CD4-positive, alpha-beta T cell treated with Interleukin-17A for 1 hour (primary cell): ENCODE measurements around the gene CD28.
"Not testable (repeated sequence)": the region's sequence is repeated elsewhere in the genome, so short reads cannot be mapped to it uniquely, and the experiment has no call there.

Source experiments
- DNase-seq: peaks from one replicate; pipeline ENCODE4 v3.0.0-alpha.2; 2020

CD28 gene

GRCh38 chr2:203750346-203751068 is 44.1 kb downstream of the CD28 start:
- DNase-seq: no peak

GRCh38 chr2:203751685-203752271 is 45.3 kb downstream of the CD28 start:
- no peak for DNase-seq

- DNase-seq: no peak
Measured at GRCh38 chr2:203756161-203756560, 49.7 kb downstream of the CD28 start.

DNA sequence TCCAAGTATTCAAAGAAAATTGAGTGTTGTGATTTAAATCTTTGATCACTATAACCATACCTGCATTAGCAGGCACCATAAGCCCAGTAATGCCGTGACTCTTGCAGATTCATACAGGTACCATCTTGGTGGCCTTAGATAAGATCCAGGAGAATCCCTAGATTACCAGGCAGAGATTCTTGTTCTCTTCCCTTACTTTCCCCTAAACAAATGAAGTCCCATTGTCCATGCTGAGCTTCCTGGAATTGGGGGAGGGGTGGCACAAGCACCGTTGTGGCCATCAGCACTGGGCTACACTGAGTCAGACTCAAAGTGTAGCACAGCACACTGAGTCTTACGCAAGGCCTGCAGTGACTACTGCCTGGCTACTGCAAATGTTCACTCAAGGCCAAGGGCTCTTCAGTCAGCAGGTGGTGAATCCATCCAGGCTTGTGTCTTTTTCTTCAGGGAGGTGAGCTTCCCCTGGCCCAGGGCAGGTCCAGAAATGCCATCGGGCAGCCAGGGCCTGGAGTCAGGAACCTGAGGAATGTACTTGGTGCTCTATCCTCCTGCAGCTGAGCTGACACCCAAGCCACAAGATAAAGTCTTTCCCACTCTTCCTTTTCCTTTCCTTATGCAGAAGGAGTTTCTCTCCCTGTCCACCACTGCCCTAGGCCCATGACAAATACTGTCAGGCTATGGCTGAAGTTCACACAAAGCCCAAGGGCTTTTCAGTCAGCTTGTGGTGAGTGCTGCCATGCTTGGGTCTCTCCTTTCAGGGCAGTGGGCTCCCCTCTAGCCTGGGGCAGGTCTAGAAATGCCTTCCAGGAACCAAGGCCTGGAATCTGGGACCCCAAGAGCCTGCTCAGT is 52.6 kb downstream of the CD28 start:
- DNase-seq: no peak

- DNase-seq: no peak
Measured at GRCh38 chr2:203759690-203760365, 53.4 kb downstream of the CD28 start.

DNA sequence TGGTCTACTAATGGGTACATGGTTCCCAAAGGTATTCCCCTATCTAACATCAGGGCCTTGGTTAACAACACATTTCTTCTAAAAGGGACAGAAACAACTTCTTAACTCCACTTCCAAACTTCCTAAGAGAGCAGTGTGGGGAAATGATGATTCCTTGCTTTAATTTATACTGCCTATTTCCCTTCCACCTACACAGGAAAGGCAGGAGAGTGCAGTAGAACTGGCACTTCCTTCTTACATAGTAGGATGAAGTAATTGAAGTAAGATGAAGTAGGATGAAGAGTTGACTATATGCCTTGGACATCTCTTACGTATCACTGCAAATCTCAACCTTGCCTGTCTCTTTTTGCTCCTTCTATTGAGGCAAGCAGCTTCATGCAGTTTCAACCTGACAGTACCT is 54.7 kb downstream of the CD28 start:
- DNase-seq: no peak

DNA sequence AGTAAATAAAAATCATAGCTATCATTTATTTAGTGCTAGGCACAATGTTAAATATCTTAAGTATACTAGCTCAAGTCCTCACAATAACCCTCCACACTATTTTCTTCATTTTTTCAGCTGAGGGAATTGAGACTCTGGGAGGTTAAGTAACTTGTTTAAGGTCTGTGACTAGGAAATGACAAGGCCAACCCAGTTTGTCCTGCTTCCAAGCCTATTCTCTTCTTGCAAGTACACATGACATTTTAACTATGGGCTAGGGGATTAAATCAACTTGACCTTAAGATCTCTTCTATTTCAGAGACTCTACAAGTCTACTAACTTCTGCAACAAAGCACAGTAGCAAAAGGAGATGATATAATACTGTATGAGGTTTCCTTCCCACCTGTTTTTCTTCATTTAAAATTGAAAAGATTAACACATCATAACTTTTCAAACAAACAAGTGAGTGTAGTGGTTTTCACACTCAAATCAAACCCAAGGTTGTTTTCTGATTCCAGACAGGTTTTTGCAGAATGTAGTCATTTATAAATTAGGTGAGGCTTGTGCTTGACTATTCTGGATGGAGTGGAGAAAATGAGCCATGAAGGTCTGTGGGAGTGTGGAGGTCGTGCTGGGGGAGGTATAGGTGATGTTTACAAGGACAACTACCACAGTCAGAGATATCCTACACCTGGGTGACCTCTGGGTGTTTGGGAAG is 57.0 kb downstream of the CD28 start:
- DNase-seq: no peak

GRCh38 chr2:203763938-203764664 is 57.7 kb downstream of the CD28 start:
- DNase-seq: no peak

DNA sequence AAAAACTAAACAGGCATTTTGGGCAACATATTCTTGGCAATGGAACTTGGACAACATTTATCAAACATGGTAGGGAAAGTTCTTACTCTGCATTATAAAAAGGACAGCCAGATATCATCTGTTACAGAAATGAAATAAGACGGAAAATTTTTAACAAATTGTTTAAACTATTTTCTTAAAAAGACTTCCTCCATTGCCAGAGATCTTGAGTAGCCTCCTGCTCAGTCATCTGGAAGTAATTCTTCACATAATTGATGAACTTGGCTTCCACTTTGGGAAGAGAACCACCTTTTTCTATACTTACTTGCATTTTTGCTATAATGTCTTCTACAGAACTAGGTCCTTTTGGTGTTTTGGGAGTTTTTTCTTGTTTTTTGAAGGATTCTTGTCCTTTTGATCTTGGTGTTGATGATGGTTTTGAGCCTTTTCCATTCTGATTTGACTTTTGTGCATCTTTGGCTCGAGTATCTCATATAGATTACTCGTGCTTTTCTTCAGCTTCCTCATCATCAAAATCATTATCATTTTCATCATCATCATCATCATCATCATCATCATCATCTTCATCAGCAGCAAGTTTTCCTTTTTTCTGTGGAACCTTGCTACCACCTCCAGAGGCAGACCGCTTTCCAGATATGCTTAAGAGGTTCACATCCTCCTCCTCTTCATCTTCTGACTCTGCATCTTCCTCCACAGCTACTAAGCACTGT is 66.2 kb downstream of the CD28 start:
- no peak for DNase-seq

DNA sequence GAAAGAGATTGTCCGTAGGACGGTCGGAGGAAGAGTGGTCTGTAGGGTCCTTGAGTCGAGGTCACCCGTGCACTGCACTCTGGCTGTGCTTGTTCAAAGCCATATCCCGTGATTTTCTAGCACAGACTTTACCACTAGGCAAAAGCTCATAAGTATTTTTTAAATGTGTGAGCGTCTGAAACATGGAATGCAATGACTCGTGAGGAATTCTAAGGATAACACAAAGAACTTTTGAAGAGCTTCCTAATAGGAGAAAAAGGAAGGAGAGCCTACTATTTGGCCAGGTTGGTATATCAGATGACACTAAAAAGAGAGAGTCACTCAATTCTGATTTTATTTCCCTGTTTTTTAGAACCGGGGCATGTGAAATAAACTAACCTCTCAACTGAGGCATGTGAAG is 68.3 kb downstream of the CD28 start:
- no peak for DNase-seq

DNA sequence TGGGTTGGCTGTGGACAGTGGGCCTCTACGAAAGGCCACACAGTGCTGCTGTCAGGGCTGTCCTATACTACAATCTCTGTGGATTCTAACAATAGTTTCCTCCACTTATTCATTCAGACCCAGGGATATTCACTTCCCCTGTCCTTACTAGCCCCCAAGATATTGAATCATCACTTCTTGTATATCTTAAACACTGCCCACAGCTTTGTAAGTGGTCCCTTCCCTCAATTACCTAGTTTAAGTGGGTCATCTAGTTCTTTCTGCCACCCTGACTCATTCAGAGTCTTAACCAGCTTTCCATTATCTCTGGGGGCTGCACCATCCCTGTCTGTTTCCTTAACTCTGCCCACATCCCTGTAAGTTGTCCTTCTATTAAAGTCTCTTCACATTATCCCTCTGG is 69.2 kb downstream of the CD28 start:
- DNase-seq: no peak

GRCh38 chr2:203777030-203777429 is 70.6 kb downstream of the CD28 start:
- no peak for DNase-seq

DNA sequence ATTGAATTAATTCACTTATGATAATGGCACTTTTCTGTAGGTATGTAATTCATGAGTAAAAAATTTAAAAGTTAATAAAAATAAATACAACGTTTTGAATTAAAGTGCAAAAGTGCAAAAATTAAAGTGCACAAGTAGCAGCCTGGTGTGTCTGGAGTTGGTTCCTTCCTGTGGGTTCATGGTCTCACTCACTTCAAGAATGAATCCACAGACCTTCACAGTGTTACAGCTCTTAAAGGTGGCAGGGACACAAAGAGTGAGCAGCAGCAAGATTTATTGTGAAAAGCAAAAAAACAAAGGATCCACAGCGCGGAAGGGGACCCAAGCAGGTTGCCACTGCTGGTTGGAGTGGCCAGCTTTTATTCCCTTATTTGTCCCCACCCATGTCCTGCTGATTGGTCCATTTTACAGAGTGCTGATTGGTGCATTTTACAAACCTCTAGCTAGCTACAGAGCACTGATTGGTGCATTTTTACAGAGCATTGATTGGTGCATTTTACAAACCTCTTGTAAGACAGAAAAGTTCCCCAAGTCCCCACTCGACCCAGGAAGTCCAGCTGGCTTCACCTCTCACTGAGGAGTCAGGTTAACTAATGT is 73.1 kb downstream of the CD28 start:
- DNase-seq: not testable (repeated sequence)

DNA sequence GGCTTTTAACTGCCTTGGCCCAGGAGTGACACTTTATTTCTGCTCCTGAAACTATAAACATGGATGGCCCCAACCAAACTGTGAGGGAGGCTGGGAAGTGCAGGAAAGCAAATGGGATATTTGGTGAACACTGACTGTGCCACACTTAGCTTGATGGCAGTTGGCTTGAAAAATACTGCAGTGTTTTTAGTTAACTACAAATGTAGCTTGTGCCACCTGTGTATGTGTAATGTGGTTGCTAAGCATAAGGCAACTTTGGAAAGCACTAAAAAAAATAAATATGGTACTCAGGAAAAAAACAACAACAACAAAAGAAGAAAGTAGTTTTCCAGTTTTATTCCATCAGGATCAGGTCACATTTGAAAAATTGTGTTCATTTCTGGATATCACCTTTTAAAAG is 73.8 kb downstream of the CD28 start:
- no peak for DNase-seq

- no peak for DNase-seq
Measured at GRCh38 chr2:203781151-203781550, 74.7 kb downstream of the CD28 start.

- DNase-seq: peak; percentile 81
Measured at GRCh38 chr2:203782262-203782976, 76.0 kb downstream of the CD28 start.

- no peak for DNase-seq
Measured at GRCh38 chr2:203783496-203784203, 77.2 kb downstream of the CD28 start.

GRCh38 chr2:203784710-203785270 is 78.4 kb downstream of the CD28 start:
- DNase-seq: not testable (repeated sequence)
